Left lung (tissue), 8 donors: ENCODE measurements around the gene FAM25C. TPM values are rescaled to one million over a fixed set of nuclear protein-coding genes. Genes with fewer than 3 reads are reported as not detected.

Experiments used
- polyA plus RNA-seq, 6 donors: library from polyadenylated mRNA; unstranded; fragments of 120-200 nt; gene quantifications; one replicate each; pipeline ENCODE4 v1.2.1, GENCODE V29; 2013; ENCODE audit not compliant: insufficient read length in 6 of 6
- total RNA-seq, 2 donors: library from RNA; stranded (reverse); fragmentation: NEBNext Ultra II Directional; extraction: Animal tissue kit (Norgen Biotek cat#: 25700); gene quantifications; one replicate each; pipeline ENCODE4 v1.2.1, GENCODE V29; 2021
- donor health status: DM: no; HTN: yes; CAD: no.
- donor health status: DM: no; HTN: no; CAD: no.

Gene FAM25C
- total and polyA plus RNA-seq, 8 donors = not detected

Other genes starting within 250 kb of the FAM25C start
- gene SYT15B, start 236.2 kb downstream of the FAM25C start, total RNA-seq = 10 to 100 TPM; 37.4 to 41.5 TPM
- gene SYT15B, start 236.2 kb downstream of the FAM25C start, polyA plus RNA-seq = 10 to 100 TPM in 1 of 6 donors, 1 to 10 TPM in 5; 3.3 to 18.4 (median 5.7) TPM
- gene NPY4R2, start 81.1 kb downstream of the FAM25C start, total RNA-seq = 10 to 100 TPM in 1 of 2 donors, 1 to 10 TPM in 1; 2.3 to 10.1 TPM
- under 1 TPM in 2 of 6 donors, not detected in 4; 0.38 to 0.41 TPM for gene NPY4R2, start 81.1 kb downstream of the FAM25C start, polyA plus RNA-seq